H1 (cell line): ENCODE data around the gene B9D2. TPM values are rescaled to one million over a fixed set of nuclear protein-coding genes. Genes with fewer than 3 reads are reported as not detected.

ENCODE experiments used
- ATF3 ChIP-seq: IDR thresholded peaks from 2 replicates; pipeline ENCODE4 v1.6.1; 2011; ENCODE audit warnings: low read depth, mild to moderate bottlenecking, low read length; ENCODE audit not compliant: insufficient read depth
- EP300 ChIP-seq, 2 experiments: IDR thresholded peaks; 1 replicate in 1 of 2; 2 replicates in 1 of 2; pipeline ENCODE4 v1.6.1; 2011 to 2012; ENCODE audit warnings: low read depth in 2 of 2, low read length in 2 of 2, mild to moderate bottlenecking in 2 of 2, borderline replicate concordance in 1 of 2, inconsistent platforms in 1 of 2, moderate library complexity in 1 of 2
- EZH2 ChIP-seq: fragments of 200-600 bp; sonication (generic); IDR thresholded peaks from 2 replicates; pipeline ENCODE4 v1.7.1; 2012; ENCODE audit warnings: low read depth, mild to moderate bottlenecking, moderate library complexity, low read length, inconsistent platforms; ENCODE audit not compliant: severe bottlenecking
- MAFK ChIP-seq: IDR thresholded peaks from 2 replicates; pipeline ENCODE4 v1.6.1; 2012; ENCODE audit warnings: low read depth, mild to moderate bottlenecking, improper control_type of control experiment, low read length
- TEAD4 ChIP-seq: IDR thresholded peaks from 2 replicates; pipeline ENCODE4 v1.6.1; 2012; ENCODE audit warnings: low read depth, low read length, inconsistent platforms, mixed read lengths
- polyA plus RNA-seq, 7 experiments: library from polyadenylated mRNA; depleted of rRNA in 3 of 7; stranded (reverse) in 5 of 7; unstranded in 2 of 7; fragments of >200 nt in 5 of 7; fragments of 200-250 nt in 2 of 7; gene quantifications; 1 replicate in 5 of 7; 2 replicates in 1 of 7; 4 replicates in 1 of 7; pipeline versions ENCODE4 v1.2.1 to v1.2.3, GENCODE V29; 2011 to 2013; ENCODE audit warnings: missing spikeins in 2 of 7, mixed read lengths in 2 of 7
- total RNA-seq: library from RNA; stranded (reverse); fragmentation: NEBNext Ultra II Directional; extraction: Animal tissue kit (Norgen Biotek cat#: 25700); gene quantifications from 2 replicates; pipeline ENCODE4 v1.2.1, GENCODE V29; 2021

B9D2 gene
- total and polyA plus RNA-seq, 2 of the 8 experiments (the other 6 are each of a cell fraction or from before 2014, with no cell fraction given), result 4.9 to 6.3 TPM

GRCh38 chr19:41407271-41407670 lies 43.3 kb upstream of the B9D2 start (continued):
- no peak for TF ChIP-seq EP300 (IDR thresholded peaks at IDR 0.05; ENCODE audit: borderline replicate concordance in 1 of 2, low read depth in 2 of 2, low read length in 2 of 2)
- TF ChIP-seq EZH2, result no peak
- no peak for TF ChIP-seq TEAD4
- TF ChIP-seq ATF3, result no peak
- TF ChIP-seq MAFK, result no peak
